BE2C (cell line): ENCODE results near the gene GNAO1.

Source experiments
- DNase-seq: peaks from one replicate; pipeline ENCODE4 v3.0.0-alpha.2; 2020
- H3K27me3 ChIP-seq: fragments of 250-450 bp; sonication (Bioruptor Pico); 2 replicates; pipeline ENCODE4 v1.5.1; 2020; ENCODE audit warnings: mild to moderate bottlenecking
- H3K36me3 ChIP-seq: fragments of 250-450 bp; sonication (Bioruptor Pico); 2 replicates; pipeline ENCODE4 v1.5.1; 2020; ENCODE audit warnings: mild to moderate bottlenecking
- H3K4me1 ChIP-seq: fragments of 250-450 bp; sonication (Bioruptor Pico); 2 replicates; pipeline ENCODE4 v1.5.1; 2020
- H3K4me3 ChIP-seq: 2 replicates; pipeline ENCODE4 v1.5.1; 2011; ENCODE audit warnings: low read depth, low read length
- H3K9me3 ChIP-seq: fragments of 250-450 bp; sonication (Bioruptor Pico); 2 replicates; pipeline ENCODE4 v1.5.1; 2020
- TF ChIP-seq, protein P1 (sequence below): IDR thresholded peaks from 2 replicates; pipeline ENCODE4 v1.5.1; 2012; ENCODE audit warnings: mild to moderate bottlenecking, low read depth, low read length

Gene GNAO1

DNA sequence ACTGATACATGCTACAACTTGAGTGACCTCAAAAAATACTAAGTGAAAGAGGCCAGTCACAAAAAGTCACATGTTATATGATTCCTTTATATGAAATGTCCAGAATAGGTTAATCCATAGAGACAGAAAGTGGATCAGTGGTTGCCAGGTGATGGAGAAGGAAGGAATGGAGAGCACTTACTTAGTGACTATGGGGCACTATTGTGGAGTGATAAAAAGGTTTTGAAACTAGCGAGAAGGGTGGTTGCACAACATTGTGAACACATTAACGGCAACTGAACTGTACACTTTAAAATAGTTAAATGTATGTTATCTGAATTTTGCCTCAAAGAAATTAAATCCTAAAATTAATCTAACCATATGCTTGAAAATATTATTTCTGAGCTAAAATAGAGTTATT, 208.2 kb downstream of the GNAO1 start:
- Histone ChIP-seq H3K36me3 (peaks cover 28% of the 10 kb centered on the region), H3K4me1 (no peaks in the 10 kb centered on the region), H3K27me3 (no peaks in the 10 kb centered on the region), H3K9me3 (no peaks in the 10 kb centered on the region), H3K4me3 (no peak overlapping the region)
- TF ChIP-seq, protein P1, sequence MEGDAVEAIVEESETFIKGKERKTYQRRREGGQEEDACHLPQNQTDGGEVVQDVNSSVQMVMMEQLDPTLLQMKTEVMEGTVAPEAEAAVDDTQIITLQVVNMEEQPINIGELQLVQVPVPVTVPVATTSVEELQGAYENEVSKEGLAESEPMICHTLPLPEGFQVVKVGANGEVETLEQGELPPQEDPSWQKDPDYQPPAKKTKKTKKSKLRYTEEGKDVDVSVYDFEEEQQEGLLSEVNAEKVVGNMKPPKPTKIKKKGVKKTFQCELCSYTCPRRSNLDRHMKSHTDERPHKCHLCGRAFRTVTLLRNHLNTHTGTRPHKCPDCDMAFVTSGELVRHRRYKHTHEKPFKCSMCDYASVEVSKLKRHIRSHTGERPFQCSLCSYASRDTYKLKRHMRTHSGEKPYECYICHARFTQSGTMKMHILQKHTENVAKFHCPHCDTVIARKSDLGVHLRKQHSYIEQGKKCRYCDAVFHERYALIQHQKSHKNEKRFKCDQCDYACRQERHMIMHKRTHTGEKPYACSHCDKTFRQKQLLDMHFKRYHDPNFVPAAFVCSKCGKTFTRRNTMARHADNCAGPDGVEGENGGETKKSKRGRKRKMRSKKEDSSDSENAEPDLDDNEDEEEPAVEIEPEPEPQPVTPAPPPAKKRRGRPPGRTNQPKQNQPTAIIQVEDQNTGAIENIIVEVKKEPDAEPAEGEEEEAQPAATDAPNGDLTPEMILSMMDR: no peak
- no peak for DNase-seq

GRCh38 chr16:56400458-56400857, 209.2 kb downstream of the GNAO1 start:
- no peaks in the 10 kb centered on the region for H3K27me3 ChIP-seq
- DNase-seq: no peak

GRCh38 chr16:56401482-56401881, 210.2 kb downstream of the GNAO1 start:
- TF ChIP-seq, protein P1: peak; percentile 65
- no peaks in the 10 kb centered on the region for H3K4me1 ChIP-seq
- peak; percentile 55 for DNase-seq
- peaks cover 33% of the 10 kb centered on the region for H3K36me3 ChIP-seq
- H3K27me3 ChIP-seq: no peaks in the 10 kb centered on the region
- no peaks in the 10 kb centered on the region for H3K9me3 ChIP-seq
- H3K4me3 ChIP-seq: no peak overlapping the region

More at GRCh38 chr16:56400458-56400857, 209.2 kb downstream of the GNAO1 start:
- H3K4me1 ChIP-seq: no peaks in the 10 kb centered on the region
- peaks cover 33% of the 10 kb centered on the region for H3K36me3 ChIP-seq
- no peaks in the 10 kb centered on the region for H3K9me3 ChIP-seq
- TF ChIP-seq, protein P1: no peak
- no peak overlapping the region for H3K4me3 ChIP-seq

DNA sequence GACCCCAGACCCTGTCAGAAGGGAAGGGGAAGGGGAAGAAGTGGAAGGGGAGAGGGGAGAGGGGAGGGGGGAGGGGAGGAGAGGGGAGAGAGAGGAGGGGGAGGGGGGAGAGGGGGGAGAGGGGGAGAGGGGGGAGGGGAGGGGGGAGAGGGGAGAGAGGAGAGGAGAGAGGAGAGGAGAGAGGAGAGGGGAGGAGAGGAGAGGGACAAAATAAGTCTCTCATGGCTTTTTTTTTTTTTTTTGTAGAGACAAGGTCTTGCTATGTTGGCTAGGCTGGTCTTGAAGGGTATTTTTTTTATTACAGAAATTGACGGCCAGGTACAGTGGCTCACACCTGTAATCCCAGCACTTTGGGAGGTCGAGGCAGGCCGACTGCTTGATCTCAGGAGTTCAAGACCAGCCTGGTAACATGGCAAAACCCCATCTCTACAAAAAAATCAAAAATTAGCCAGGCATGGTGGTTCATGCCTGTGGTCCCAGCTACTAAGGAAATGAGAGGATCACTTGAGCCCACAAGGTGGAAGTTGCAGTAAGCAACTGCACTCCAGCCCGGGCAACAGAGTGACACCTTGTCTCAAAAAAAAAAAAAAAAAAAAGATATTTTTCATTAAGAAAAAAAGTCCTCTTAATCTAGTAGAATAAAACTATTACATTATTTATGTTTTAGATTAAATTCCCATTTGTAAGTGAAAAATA, 214.8 kb downstream of the GNAO1 start:
- H3K36me3 ChIP-seq: peaks cover 23% of the 10 kb centered on the region

More for the DNA sequence above, 214.8 kb downstream of the GNAO1 start:
- Histone ChIP-seq H3K4me1 (no peaks in the 10 kb centered on the region), H3K27me3 (no peaks in the 10 kb centered on the region), H3K9me3 (no peaks in the 10 kb centered on the region), H3K4me3 (no peak overlapping the region)
- DNase-seq: no peak
- TF ChIP-seq, protein P1: no peak
